SK-N-SH (cell line): ENCODE data around the gene CLASP1. TPM values are rescaled to one million over a fixed set of nuclear protein-coding genes. Genes with fewer than 3 reads are reported as not detected.

Experiments
- CTCF ChIA-PET: fragments of 300-600, 350-600 bp; formaldehyde crosslinking; extraction: SDS; loops from one replicate; lab custom pipeline; 2021; lab: Yijun Ruan, JAX
- POLR2A ChIA-PET: fragments of 350-600 bp; sonication (Branson Sonifier 250); formaldehyde crosslinking; extraction: SDS; loops from one replicate; lab custom pipeline; 2020; ENCODE audit warnings: antibody characterized with exemption, inconsistent platforms; lab: Yijun Ruan, JAX
- DNase-seq: peaks from one replicate; pipeline ENCODE4 v3.0.0; 2012
- H2AFZ ChIP-seq: fragments of 200-600 bp; sonication (generic); 2 replicates; pipeline ENCODE4 v1.8.1; 2016; ENCODE audit warnings: antibody characterized with exemption, mild to moderate bottlenecking, low read depth
- H3F3A ChIP-seq: fragments of 200-600 bp; sonication (generic); replicated peaks from 2 replicates; pipeline ENCODE3; 2016; ENCODE audit warnings: antibody characterized with exemption, mild to moderate bottlenecking; ENCODE audit not compliant: insufficient read depth
- H3K27ac ChIP-seq, 2 experiments: fragments of 200-500 bp in 1 of 2; fragments of 200-600 bp in 1 of 2; sonication (Bioruptor generic) in 1 of 2; sonication (generic), shearing (Covaris generic) in 1 of 2; 2 replicates each; pipeline versions ENCODE4 v1.5.1 to v1.6.1; 2014 to 2016; ENCODE audit warnings: low read depth in 2 of 2, inconsistent platforms in 1 of 2, low read length in 1 of 2, mild to moderate bottlenecking in 1 of 2, mixed read lengths in 1 of 2
- H3K27me3 ChIP-seq: fragments of 200-600 bp; sonication (generic), shearing (Covaris generic); 2 replicates; pipeline ENCODE4 v1.6.1; 2016; ENCODE audit warnings: mixed run types; ENCODE audit not compliant: insufficient read depth
- H3K36me3 ChIP-seq, 2 experiments: fragments of 200-500 bp in 1 of 2; fragments of 200-600 bp in 1 of 2; sonication (Bioruptor generic) in 1 of 2; sonication (generic) in 1 of 2; replicated peaks in 1 of 2; 2 replicates each; pipeline versions ENCODE3 to v1.5.1; 2014 to 2016; ENCODE audit warnings: low read length in 1 of 2, mild to moderate bottlenecking in 1 of 2; ENCODE audit not compliant: insufficient read depth in 2 of 2, control insufficient read depth in 1 of 2
- H3K4me1 ChIP-seq, 2 experiments: fragments of 200-500 bp in 1 of 2; fragments of 200-600 bp in 1 of 2; sonication (Bioruptor generic) in 1 of 2; sonication (generic), shearing (Covaris generic) in 1 of 2; 2 replicates each; pipeline versions ENCODE4 v1.5.1 to v1.6.1; 2014 to 2016; ENCODE audit warnings: low read depth in 1 of 2, low read length in 1 of 2, mixed run types in 1 of 2; ENCODE audit not compliant: insufficient read depth in 2 of 2, control insufficient read depth in 1 of 2
- H3K4me2 ChIP-seq: fragments of 200-600 bp; sonication (generic), shearing (Covaris generic); 2 replicates; pipeline ENCODE4 v1.6.1; 2017; ENCODE audit warnings: mixed run types
- H3K4me3 ChIP-seq, 2 experiments: fragments of 200-500 bp in 1 of 2; fragments of 200-600 bp in 1 of 2; sonication (Bioruptor generic) in 1 of 2; sonication (generic), shearing (Covaris generic) in 1 of 2; 2 replicates each; pipeline versions ENCODE4 v1.5.1 to v1.8.1; 2014 to 2016; ENCODE audit warnings: low read depth in 2 of 2, inconsistent platforms in 1 of 2, low read length in 1 of 2, mild to moderate bottlenecking in 1 of 2, mixed read lengths in 1 of 2, moderate library complexity in 1 of 2
- H3K79me2 ChIP-seq: fragments of 200-600 bp; sonication (generic); 2 replicates; pipeline ENCODE4 v1.8.1; 2017; ENCODE audit warnings: mild to moderate bottlenecking; ENCODE audit not compliant: insufficient read depth
- H3K9ac ChIP-seq: fragments of 200-600 bp; sonication (generic); 2 replicates; pipeline ENCODE4 v1.6.1; 2017; ENCODE audit warnings: mixed run types
- H3K9me2 ChIP-seq: fragments of 200-600 bp; sonication (generic); 2 replicates; pipeline ENCODE4 v1.6.1; 2017; ENCODE audit warnings: mixed run types
- H3K9me3 ChIP-seq: fragments of 200-600 bp; sonication (generic); 2 replicates; pipeline ENCODE4 v1.6.1; 2017; ENCODE audit warnings: mixed run types, mild to moderate bottlenecking, moderate library complexity
- H4K20me1 ChIP-seq: fragments of 200-600 bp; sonication (generic); 2 replicates; pipeline ENCODE4 v1.6.1; 2017; ENCODE audit warnings: mild to moderate bottlenecking, mixed run types; ENCODE audit not compliant: insufficient read depth
- CHD2 ChIP-seq: fragments of 150-350 bp; IDR thresholded peaks from 2 replicates; pipeline ENCODE4 v1.6.1; 2018; ENCODE audit warnings: low read length; ENCODE audit not compliant: partially characterized antibody
- ELF1 ChIP-seq: IDR thresholded peaks from 2 replicates; pipeline ENCODE4 v1.4.0; 2012
- EP300 ChIP-seq, 2 experiments: IDR thresholded peaks; 2 replicates each; pipeline versions ENCODE4 v1.4.0 to v1.6.1; 2012; ENCODE audit warnings: borderline replicate concordance in 1 of 2, low read depth in 1 of 2, low read length in 1 of 2
- EZH2phosphoT487 ChIP-seq: fragments of 200-600 bp; sonication (generic); IDR thresholded peaks from 2 replicates; pipeline ENCODE4 v1.6.1; 2017; ENCODE audit warnings: low read depth, mixed run types, mild to moderate bottlenecking, antibody characterized with exemption, moderate library complexity, borderline replicate concordance
- FOXJ3 ChIP-seq: sonication (generic); formaldehyde crosslinking; IDR thresholded peaks from 2 replicates; pipeline ENCODE4 v1.5.1; 2020; ENCODE audit warnings: mild to moderate bottlenecking, missing genetic modification reagents
- FOXM1 ChIP-seq: IDR thresholded peaks from 2 replicates; pipeline ENCODE4 v1.4.0; 2012; ENCODE audit warnings: low read depth, mild to moderate bottlenecking
- GABPA ChIP-seq: IDR thresholded peaks from 2 replicates; pipeline ENCODE4 v1.4.0; 2012; ENCODE audit warnings: low read depth, mild to moderate bottlenecking
- MEF2A ChIP-seq: IDR thresholded peaks from 2 replicates; pipeline ENCODE4 v1.4.0; 2012; ENCODE audit warnings: low read depth, borderline replicate concordance
- MXI1 ChIP-seq: IDR thresholded peaks from 2 replicates; pipeline ENCODE4 v1.6.1; 2012; ENCODE audit warnings: mild to moderate bottlenecking, low read depth, low read length, improper control_type of control experiment
- NFIC ChIP-seq: IDR thresholded peaks from 2 replicates; pipeline ENCODE4 v1.4.0; 2012; ENCODE audit warnings: borderline replicate concordance
- POLR2AphosphoS5 ChIP-seq: IDR thresholded peaks from 2 replicates; pipeline ENCODE4 v1.6.1; 2012; ENCODE audit warnings: low read depth, low read length
- RAD21 ChIP-seq: IDR thresholded peaks from 2 replicates; pipeline ENCODE4 v1.6.1; 2012; ENCODE audit warnings: mild to moderate bottlenecking, low read length
- RXRA ChIP-seq: IDR thresholded peaks from 2 replicates; pipeline ENCODE4 v1.4.0; 2012; ENCODE audit warnings: low read depth, mild to moderate bottlenecking, borderline replicate concordance
- SIN3A ChIP-seq: IDR thresholded peaks from 2 replicates; pipeline ENCODE4 v1.6.1; 2012; ENCODE audit warnings: low read depth, mild to moderate bottlenecking, low read length, moderate library complexity, borderline replicate concordance
- SMC3 ChIP-seq: IDR thresholded peaks from 2 replicates; pipeline ENCODE4 v1.6.1; 2012; ENCODE audit warnings: low read depth, low read length, improper control_type of control experiment
- TAF1 ChIP-seq: IDR thresholded peaks from 2 replicates; pipeline ENCODE4 v1.6.1; 2012; ENCODE audit warnings: low read depth, mild to moderate bottlenecking, low read length, moderate library complexity, borderline replicate concordance
- TCF12 ChIP-seq: IDR thresholded peaks from 2 replicates; pipeline ENCODE4 v1.4.0; 2012
- TEAD4 ChIP-seq: IDR thresholded peaks from 2 replicates; pipeline ENCODE4 v1.4.0; 2012; ENCODE audit warnings: mild to moderate bottlenecking, borderline replicate concordance; ENCODE audit not compliant: insufficient read depth
- USF1 ChIP-seq: IDR thresholded peaks from 2 replicates; pipeline ENCODE4 v1.4.0; 2012; ENCODE audit warnings: low read depth, borderline replicate concordance
- USF2 ChIP-seq: fragments of 150-350 bp; IDR thresholded peaks from 2 replicates; pipeline ENCODE4 v1.6.1; 2017; ENCODE audit warnings: antibody characterized with exemption, low read length, low read depth, borderline replicate concordance
- YY1 ChIP-seq: IDR thresholded peaks from 2 replicates; pipeline ENCODE4 v1.4.0; 2012; ENCODE audit warnings: low read depth, mild to moderate bottlenecking
- ZBTB33 ChIP-seq: IDR thresholded peaks from 2 replicates; pipeline ENCODE4 v1.4.0; 2012; ENCODE audit warnings: low read depth, borderline replicate concordance
- WGBS: methylation state at CpG from one replicate; pipeline ENCODE4 v1.1.6; 2017; ENCODE audit warnings: low lambda C conversion rate; 5-methylcytosine and 5-hydroxymethylcytosine counted together
- polyA plus RNA-seq, 3 experiments: library from polyadenylated mRNA; depleted of rRNA; stranded (reverse); fragments of >200 nt; gene quantifications; 2 replicates each; pipeline ENCODE4 v1.2.3, GENCODE V29; 2012
- TF ChIP-seq, protein P1 (sequence below): fragments of 150-350 bp; IDR thresholded peaks from 2 replicates; pipeline ENCODE4 v1.6.1; 2016; ENCODE audit warnings: mild to moderate bottlenecking, low read depth, low read length

CLASP1 gene
- polyA plus RNA-seq, 1 of the 3 experiments (the other 2 are of a cell fraction): 4.9 TPM

GRCh38 chr2:121664713-121665112 is 15.5 kb upstream of the CLASP1 start (continued):
- TF ChIP-seq SIN3A: no peak
- no peak for TF ChIP-seq NFIC

GRCh38 chr2:121664086-121664485 is 14.8 kb upstream of the CLASP1 start:
- no peak overlapping the region for H3K27ac ChIP-seq
- H3K9me3 ChIP-seq: no peaks in the 10 kb centered on the region
- no peaks in the 10 kb centered on the region for H3F3A ChIP-seq
- ChIA-PET CTCF (interaction anchor here (1.1 kb wide), 1 partner anchor 133 kb away, joined by 3 read pairs; no protein-coding TSS in a partner anchor), POLR2A (interaction anchor here (1.2 kb wide), 1 partner anchor 14 kb away, joined by 4 read pairs; no protein-coding TSS in a partner anchor)
- no peak for DNase-seq
- H3K36me3 ChIP-seq: no peaks in the 10 kb centered on the region
- WGBS: 85% methylated on average over 4 of the region's 4 CpGs
- no peaks in the 10 kb centered on the region for H3K9me2 ChIP-seq
- no peaks in the 10 kb centered on the region for H3K27me3 ChIP-seq
- no peak overlapping the region for H2AFZ ChIP-seq
- no peak for TF ChIP-seq EZH2phosphoT487
- no peak for TF ChIP-seq FOXM1
- TF ChIP-seq ELF1: no peak
- TF ChIP-seq GABPA: no peak
- TF ChIP-seq EP300 (IDR thresholded peaks at IDR 0.05; ENCODE audit: borderline replicate concordance in 1 of 2, low read depth in 1 of 2, low read length in 1 of 2): no peak
- H4K20me1 ChIP-seq: no peaks in the 10 kb centered on the region
- no peak overlapping the region for H3K4me3 ChIP-seq
- H3K79me2 ChIP-seq: peaks cover 16% of the 10 kb centered on the region; the same call in 1 of the 2 replicates
- no peak overlapping the region for H3K9ac ChIP-seq
- peaks cover 0 to 2% of the 10 kb centered on the region in 2 experiments; a peak in 1 of 4 replicates for H3K4me1 ChIP-seq
- H3K4me2 ChIP-seq: no peak overlapping the region

DNA sequence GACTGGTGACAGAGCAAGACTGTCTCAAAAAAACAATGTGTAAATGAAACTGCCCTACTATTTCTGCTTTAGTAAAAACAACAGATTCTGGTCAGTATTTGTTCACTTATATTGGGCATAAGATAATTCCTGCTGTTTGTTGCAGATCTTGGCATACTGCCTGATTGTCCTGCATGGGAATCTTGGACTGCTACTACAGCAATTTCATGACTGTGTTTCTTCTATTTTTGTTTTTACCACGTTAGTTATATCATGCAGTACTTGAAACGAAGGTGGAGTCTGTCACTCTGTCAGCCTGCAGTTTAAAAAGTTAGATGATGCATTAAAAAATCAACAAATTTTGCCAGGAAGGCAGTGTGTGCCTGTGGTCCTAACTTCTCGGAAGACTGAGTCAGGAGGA is 14.2 kb upstream of the CLASP1 start:
- Histone ChIP-seq H3K9ac (no peak overlapping the region), H4K20me1 (no peaks in the 10 kb centered on the region), H3K27me3 (no peaks in the 10 kb centered on the region), H3K9me2 (no peaks in the 10 kb centered on the region), H3K9me3 (no peaks in the 10 kb centered on the region), H3K36me3 (no peaks in the 10 kb centered on the region), H3K4me1 (peaks cover 0 to 2% of the 10 kb centered on the region in 2 experiments; a peak in 1 of 4 replicates), H3K4me3 (no peak overlapping the region), H3F3A (no peaks in the 10 kb centered on the region), H3K79me2 (peaks cover 22% of the 10 kb centered on the region; the same call in 1 of the 2 replicates), H2AFZ (no peak overlapping the region), H3K27ac (no peak overlapping the region), H3K4me2 (no peak overlapping the region)
- no peak for DNase-seq
- TF ChIP-seq TCF12 (no peak), TAF1 (no peak), SMC3 (no peak), MXI1 (no peak), RXRA (no peak), ELF1 (no peak), FOXM1 (no peak), SIN3A (no peak), ZBTB33 (no peak), FOXJ3 (CRISPR knock-in tag) (no peak), RAD21 (no peak), POLR2AphosphoS5 (no peak), CHD2 (no peak), TEAD4 (no peak), YY1 (no peak), USF2 (no peak), USF1 (no peak), MEF2A (no peak)
- TF ChIP-seq, protein P1, sequence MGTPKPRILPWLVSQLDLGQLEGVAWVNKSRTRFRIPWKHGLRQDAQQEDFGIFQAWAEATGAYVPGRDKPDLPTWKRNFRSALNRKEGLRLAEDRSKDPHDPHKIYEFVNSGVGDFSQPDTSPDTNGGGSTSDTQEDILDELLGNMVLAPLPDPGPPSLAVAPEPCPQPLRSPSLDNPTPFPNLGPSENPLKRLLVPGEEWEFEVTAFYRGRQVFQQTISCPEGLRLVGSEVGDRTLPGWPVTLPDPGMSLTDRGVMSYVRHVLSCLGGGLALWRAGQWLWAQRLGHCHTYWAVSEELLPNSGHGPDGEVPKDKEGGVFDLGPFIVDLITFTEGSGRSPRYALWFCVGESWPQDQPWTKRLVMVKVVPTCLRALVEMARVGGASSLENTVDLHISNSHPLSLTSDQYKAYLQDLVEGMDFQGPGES: no peak
- 80% methylated on average over 3 of the region's 3 CpGs for WGBS
- POLR2A ChIA-PET: no interaction called here
- CTCF ChIA-PET: interaction anchor here (0.7 to 1.1 kb wide), 2 partner anchors 16 to 132 kb away, joined by 3 read pairs; no protein-coding TSS in a partner anchor
